Keratinocyte (primary cell): ENCODE results near the gene CCBE1.

Experiments
- EZH2 ChIP-seq: IDR thresholded peaks from one replicate; pipeline ENCODE4 v1.6.1; 2012; ENCODE audit warnings: inconsistent platforms, mild to moderate bottlenecking, low read length, moderate library complexity
- TF ChIP-seq, protein P1 (sequence below), 3 experiments: IDR thresholded peaks in 1 of 3; conservative IDR thresholded peaks in 1 of 3; optimal IDR thresholded peaks in 1 of 3; 2 replicates in 2 of 3; 3 replicates in 1 of 3; pipeline versions ENCODE3 to v1.5.1; 2011; ENCODE audit warnings: low read length in 3 of 3, mild to moderate bottlenecking in 3 of 3, moderate library complexity in 2 of 3, control low read depth in 1 of 3, inconsistent platforms in 1 of 3; ENCODE audit not compliant: insufficient read depth in 2 of 3; ENCODE audit errors: extremely low read depth in 1 of 3

DNA sequence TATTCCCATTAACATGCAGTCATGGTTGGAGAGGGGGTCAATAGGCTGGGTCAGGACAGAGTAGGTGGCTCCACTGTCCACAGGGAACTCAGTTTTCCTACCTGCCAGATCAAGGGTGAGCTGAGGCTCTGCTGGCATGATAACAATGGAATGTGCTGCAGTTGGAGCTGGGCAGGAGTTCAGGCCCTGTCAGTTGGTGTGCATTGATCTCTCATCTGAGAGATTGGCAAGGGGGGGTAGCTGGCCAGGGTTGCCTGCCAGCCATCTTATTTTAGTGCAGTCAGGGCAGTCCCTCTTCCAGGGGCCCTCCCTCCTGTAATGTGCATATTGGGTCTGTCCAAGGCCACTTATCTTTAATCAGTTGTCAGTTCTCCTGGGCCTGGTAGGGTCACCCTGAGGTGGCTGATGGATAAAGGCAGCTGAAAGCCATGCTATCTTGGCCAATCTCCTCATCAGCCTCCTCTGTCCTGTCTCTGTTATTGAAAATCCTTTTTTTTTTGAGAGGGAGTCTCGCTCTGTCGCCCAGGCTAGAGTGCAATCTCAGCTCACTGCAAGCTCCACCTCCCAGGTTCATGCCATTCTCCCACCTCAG is 38.1 kb upstream of the CCBE1 start:
- TF ChIP-seq, protein P1, sequence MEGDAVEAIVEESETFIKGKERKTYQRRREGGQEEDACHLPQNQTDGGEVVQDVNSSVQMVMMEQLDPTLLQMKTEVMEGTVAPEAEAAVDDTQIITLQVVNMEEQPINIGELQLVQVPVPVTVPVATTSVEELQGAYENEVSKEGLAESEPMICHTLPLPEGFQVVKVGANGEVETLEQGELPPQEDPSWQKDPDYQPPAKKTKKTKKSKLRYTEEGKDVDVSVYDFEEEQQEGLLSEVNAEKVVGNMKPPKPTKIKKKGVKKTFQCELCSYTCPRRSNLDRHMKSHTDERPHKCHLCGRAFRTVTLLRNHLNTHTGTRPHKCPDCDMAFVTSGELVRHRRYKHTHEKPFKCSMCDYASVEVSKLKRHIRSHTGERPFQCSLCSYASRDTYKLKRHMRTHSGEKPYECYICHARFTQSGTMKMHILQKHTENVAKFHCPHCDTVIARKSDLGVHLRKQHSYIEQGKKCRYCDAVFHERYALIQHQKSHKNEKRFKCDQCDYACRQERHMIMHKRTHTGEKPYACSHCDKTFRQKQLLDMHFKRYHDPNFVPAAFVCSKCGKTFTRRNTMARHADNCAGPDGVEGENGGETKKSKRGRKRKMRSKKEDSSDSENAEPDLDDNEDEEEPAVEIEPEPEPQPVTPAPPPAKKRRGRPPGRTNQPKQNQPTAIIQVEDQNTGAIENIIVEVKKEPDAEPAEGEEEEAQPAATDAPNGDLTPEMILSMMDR (optimal IDR thresholded peaks at IDR 0.05 in 1 of 3, IDR thresholded peaks at IDR 0.05 in 1 of 3, conservative IDR thresholded peaks at IDR 0.05 in 1 of 3; ENCODE audit: extremely low read depth in 1 of 3, insufficient read depth in 2 of 3, low read length in 3 of 3) = no peak
- TF ChIP-seq EZH2 = no peak
